Measurements from ENCODE around the gene DEFB114. TPM values are rescaled to one million over a fixed set of nuclear protein-coding genes. Genes with fewer than 3 reads are reported as not detected.
"Not testable (repeated sequence)": the region's sequence is repeated elsewhere in the genome, so short reads cannot be mapped to it uniquely, and the experiment has no call there.

DEFB114 gene
- total RNA-seq = not detected in 2 replicates

- intact Hi-C loops (cut with micrococcal nuclease) = no loop called here
Measured at GRCh38 chr6:49964064-49964463, at the start of gene DEFB114. Gene DEFB114 (minus strand): TSS chr6:49964164. CDS start chr6:49964105, 59 bp downstream.

DNA sequence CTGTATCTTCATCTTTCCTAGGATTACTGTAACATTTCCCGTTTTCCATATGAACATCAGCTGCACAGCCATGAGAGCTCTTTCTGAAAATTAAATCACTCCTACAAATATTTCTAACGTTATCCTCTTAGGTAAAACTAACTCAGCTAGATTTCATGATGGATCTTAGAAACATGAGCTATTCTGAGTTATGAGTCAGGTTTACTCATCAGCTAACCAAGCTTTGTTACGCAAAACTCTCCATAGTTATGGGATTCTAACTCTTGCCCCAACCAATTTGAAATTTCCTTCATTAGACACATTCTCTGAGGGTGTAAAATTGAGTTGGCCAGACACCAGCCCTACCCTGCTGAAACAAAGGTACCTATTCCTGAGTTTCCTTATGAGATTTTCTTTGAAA, 43.9 kb upstream of the DEFB114 start:
- intact Hi-C loops (cut with micrococcal nuclease) = no loop called here

GRCh38 chr6:50003139-50003538, 39.2 kb upstream of the DEFB114 start:
- intact Hi-C loops (cut with micrococcal nuclease) = no loop called here

GRCh38 chr6:49995278-49995677, 31.3 kb upstream of the DEFB114 start:
- intact Hi-C loops (cut with micrococcal nuclease) = no loop called here

DNA sequence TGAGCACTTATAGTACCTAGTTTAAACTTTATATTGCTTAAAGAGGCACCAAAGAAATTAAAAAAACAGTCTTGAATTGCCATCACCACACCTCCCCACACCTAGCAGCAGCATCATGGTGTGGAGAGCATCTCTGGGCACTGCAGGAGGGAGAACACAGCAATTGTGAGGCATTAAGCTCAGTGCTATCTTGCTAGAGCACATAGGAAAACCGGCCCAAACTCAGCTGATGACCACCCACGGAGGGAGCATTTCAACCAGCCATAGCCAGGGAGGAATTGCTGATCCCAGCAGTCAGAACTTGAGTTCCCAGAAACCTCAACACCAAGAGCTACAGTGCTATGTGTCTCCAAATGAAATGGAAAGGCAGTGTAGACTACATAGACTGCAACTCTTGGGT, 24.9 kb upstream of the DEFB114 start:
- intact Hi-C loops (cut with micrococcal nuclease) = no loop called here

DNA sequence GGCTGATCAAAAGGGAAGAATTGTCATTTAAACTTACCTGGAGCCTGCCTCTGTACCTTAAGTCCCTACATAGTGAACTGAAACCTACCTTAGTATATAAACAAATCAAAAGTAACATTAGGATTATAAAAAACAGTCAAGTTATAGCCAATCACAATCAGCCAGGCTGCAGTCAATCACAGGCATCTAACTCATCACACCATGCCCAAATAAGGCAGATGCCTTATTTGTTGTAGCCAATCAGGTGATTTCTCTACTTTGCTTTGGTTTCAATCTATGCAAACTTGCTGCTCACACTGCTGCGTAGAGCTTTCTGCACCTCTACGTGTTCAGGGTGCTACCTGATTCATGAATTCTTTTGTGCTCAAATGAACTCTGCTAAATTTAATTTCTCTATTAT, 23.8 kb upstream of the DEFB114 start:
- intact Hi-C loops (cut with micrococcal nuclease) = no loop called here

- intact Hi-C loops (cut with micrococcal nuclease) = no loop called here
Measured at GRCh38 chr6:49986551-49986950, 22.6 kb upstream of the DEFB114 start.

- intact Hi-C loops (cut with micrococcal nuclease) = no loop called here
Measured at GRCh38 chr6:49982046-49982445, 18.1 kb upstream of the DEFB114 start.

DNA sequence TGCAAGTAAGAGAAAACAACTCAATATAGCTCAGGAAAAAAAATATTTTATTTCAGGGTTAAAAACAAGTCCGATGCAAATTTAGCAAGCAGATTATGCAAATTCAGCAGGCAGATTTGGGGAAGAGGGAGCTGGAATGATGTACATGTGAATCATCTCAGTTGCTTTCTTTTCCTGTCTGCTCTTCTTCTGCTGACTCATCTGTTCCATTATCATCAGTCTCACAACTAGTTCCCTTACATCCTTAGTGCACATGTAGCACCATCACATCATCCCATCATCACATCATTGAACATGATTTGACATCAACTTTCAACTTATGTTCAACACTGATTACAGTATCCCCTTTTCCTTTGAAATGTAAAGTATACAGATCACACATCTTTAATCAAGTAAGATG, 16.9 kb upstream of the DEFB114 start:
- intact Hi-C loops (cut with micrococcal nuclease) = no loop called here

DNA sequence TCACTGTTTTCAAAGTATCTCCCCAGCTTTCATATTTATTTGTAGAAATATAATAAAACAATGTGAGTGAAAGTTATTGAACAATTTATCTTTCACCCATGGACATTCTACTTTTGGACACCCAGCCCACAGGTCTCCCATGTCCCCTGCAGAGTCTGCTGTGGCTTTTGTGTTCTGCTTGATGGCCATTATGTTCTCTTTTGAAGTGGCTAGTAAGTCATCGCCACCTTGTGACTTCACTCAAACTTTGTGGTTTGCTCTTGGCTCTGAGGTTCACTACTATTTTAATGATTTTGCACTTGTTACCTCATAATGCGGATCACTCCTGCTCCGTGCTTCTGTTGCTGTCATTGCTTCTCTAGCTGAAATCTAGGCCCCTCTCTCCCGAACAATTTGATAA, 15.6 kb upstream of the DEFB114 start:
- intact Hi-C loops (cut with micrococcal nuclease) = no loop called here

DNA sequence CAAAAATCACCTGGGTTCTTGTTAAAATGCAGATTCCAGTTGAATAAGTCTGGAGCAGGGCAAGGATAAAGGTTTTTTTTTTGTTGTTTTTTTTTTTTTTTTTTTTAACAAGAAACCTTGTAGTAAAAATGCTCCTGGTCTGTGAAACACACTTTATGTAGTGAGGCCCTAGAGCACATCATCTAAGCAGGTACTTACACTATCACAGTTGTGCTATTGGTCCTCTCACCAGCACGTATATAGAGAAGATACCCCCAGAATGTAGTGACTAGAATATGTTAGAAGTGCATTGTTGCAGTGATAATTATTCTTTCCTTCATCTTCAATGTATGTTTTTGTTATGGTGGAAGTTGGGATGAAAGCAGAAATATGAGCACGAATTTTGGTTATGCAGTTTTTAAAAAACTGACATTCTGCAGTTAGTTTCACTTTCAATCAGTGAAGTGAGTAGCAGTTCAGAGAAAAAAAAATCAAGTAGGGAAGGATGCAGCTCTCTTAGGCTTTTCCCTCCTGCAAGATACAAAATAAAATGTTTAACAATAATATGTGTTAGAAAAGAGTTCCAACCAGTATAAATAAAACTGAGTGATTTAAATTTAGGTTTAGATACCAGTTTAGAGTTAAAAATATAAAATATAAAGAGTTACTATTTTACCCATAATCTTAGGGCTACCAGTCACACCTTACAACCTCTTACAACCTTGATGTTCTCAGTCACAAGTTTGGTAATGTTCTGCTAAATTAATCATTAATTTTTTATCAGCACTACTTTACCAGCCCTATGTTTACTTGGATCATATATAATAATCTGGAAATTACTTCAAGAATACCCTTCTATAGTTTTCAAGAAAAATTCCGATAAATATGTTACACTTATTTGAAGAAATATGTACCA, 14.6 kb upstream of the DEFB114 start:
- intact Hi-C loops (cut with micrococcal nuclease) = no loop called here

GRCh38 chr6:49969605-49970004, 5.6 kb upstream of the DEFB114 start, which contains the start of gene DEFB113:
Gene DEFB113 (minus strand): TSS chr6:49969625. CDS start chr6:49969625, 0 bp downstream.
- intact Hi-C loops (cut with micrococcal nuclease) = no loop called here

GRCh38 chr6:49966823-49967222, 2.9 kb upstream of the DEFB114 start:
- intact Hi-C loops (cut with micrococcal nuclease) = no loop called here

DNA sequence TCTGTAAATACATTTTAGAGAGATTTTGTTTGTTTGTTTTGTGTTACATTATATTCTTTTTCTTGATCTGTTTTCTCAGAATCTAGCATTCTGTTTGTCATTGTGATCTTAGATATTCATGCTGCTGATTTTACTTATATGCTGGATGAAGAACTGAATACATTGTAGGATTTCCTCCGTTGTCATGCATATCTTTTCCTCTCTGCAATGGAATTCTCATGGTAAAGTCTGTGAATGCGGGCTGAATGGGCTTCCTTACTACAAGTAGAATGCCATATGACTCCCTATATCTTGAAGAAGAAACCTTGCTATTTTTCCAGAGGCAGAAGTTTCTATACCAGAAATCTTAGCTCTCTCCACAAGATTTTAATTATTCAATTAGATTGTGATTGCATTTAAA, 2.4 kb upstream of the DEFB114 start:
- intact Hi-C loops (cut with micrococcal nuclease) = no loop called here

GRCh38 chr6:49958180-49958579, 5.8 kb downstream of the DEFB114 start:
- intact Hi-C loops (cut with micrococcal nuclease) = no loop called here

DNA sequence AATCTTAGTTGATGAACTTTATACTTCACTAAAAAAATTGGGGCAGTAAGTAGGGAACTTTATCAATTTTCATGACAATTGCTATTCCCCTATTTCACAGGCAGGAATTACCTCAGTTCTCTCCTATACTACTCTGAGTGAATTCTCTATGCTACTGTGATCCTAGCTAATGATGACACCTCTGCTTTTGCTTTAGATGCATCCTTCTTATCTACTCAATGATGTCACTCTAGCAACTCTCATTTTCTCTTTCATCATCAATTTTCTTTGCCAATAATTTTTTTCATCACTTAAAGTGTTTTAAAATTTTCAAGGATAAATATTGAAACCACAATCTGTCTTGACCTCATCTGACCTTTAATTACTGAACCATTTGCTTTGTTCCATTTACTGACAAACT, 8.1 kb downstream of the DEFB114 start:
- intact Hi-C loops (cut with micrococcal nuclease) = no loop called here

DNA sequence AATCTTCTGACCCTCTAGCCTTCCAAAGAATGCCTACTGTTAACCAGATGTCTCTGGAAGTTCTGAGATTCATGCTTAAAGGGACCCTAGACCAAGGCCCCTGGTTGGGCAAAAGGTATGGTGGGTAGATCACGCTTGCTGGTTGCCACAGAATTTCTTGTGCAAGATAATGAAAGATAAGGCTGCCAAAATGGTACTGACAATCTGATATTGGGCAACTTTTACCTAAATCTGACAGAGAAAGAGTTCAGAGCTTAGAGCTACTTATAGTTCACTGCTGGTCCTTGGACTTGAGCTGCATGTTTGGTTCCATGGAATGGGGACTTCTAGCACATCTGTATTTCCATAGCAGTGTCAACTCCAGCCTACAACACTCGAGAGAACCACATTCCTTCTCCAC, 12.0 kb downstream of the DEFB114 start:
- intact Hi-C loops (cut with micrococcal nuclease) = no loop called here

GRCh38 chr6:49950415-49950751, 13.6 kb downstream of the DEFB114 start:
- intact Hi-C loops (cut with micrococcal nuclease) = no loop called here

GRCh38 chr6:49949062-49949461, 14.9 kb downstream of the DEFB114 start:
- intact Hi-C loops (cut with micrococcal nuclease) = no loop called here

- intact Hi-C loops (cut with micrococcal nuclease) = no loop called here
Measured at GRCh38 chr6:49946835-49947234, 17.1 kb downstream of the DEFB114 start.

DNA sequence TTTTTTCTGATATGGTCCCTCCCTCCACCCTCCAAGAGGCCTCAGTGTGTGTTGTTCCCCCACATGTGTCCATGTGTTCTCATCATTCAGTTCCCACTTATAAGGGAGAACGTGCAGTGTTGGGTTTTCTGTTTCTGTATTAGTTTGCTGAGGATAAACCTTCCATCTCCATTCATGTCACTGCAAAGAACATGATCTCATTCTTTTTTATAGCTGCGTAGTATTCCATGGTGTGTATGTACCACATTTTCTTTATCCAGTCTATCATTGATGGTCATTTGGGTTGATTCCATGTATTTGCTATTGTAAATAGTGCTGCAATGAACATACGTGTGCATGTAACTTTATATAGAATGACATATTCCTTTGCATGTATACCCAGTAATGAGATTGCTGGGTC, 19.9 kb downstream of the DEFB114 start:
- intact Hi-C loops (cut with micrococcal nuclease) = not testable (repeated sequence)

DNA sequence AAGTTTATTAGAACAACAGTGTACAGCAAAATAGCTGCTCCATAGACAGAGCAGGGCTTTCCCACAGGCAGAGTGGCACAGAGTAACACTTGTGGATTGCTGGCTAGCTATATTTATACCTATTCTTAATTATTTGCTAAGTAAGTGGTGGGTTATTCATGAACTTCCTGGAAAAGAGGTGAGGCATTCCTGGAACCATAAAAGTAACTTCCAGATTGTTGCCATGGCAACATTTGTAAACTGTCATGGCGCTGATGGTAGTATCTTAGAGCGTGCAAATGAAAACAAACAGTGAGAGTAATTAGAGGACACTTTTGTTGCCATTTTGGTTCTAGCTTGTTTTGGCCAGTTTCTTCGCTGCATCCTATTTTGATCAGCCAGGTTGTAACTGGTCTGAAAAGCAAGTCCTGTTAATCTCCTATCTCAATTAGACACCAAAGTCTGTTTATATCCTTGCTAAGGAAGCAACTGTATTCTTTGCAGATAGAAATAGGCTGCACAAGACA, 23.9 kb downstream of the DEFB114 start:
- intact Hi-C loops (cut with micrococcal nuclease) = no loop called here

DNA sequence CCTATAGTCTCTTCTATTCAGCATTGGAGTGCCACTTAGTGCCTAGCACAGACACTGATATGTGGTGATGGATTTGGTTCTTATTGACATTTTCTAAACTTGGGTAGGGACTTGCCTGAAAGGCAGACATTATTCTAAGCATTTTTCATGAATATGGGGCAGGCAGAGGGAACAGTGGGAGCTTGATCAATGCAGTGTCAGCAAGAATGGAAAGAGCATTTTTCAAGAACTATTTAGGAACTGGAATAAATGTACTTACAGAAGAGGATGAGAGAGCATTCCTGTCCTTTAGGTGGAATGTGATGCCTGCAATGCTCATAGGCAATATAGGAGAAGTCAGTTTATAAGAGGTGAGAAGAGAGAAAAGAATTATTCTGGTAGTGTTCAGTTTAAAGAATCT, 26.2 kb downstream of the DEFB114 start:
- intact Hi-C loops (cut with micrococcal nuclease) = no loop called here
